Left colon (tissue), 2 donors: ENCODE measurements around the gene HCRT. TPM values are rescaled to one million over a fixed set of nuclear protein-coding genes. Genes with fewer than 3 reads are reported as not detected.
"Not testable (repeated sequence)": the region's sequence is repeated elsewhere in the genome, so short reads cannot be mapped to it uniquely, and the experiment has no call there.

Source experiments
- ATAC-seq: fragments of 200-7000 bp; cut with Tn5 transposase; one replicate; pipeline ENCODE4 v1.9.1; 2020; ENCODE audit warnings: mild to moderate bottlenecking, moderate library complexity
- DNase-seq, 2 donors: peaks; one replicate each; pipeline ENCODE4 v3.0.0-alpha.2; 2020
- intact Hi-C, 2 donors: fragments of 100-400 bp; cut with DNase I in 1 of 2; cut with micrococcal nuclease in 1 of 2; formaldehyde crosslinking; loops; one replicate each; pipeline versions ENCODE4 v1.11.2 to v1.14.0; 2022; cut with DNase I, micrococcal nuclease
- total RNA-seq, 2 donors: library from RNA; stranded (reverse); fragmentation: NEBNext Ultra II Directional; extraction: Animal tissue kit (Norgen Biotek cat#: 25700); gene quantifications; one replicate each; pipeline ENCODE4 v1.2.1, GENCODE V29; 2021
- donor health status: DM: no; HTN: no; CAD: no.
- donor health status: DM: yes; HTN: yes; CAD: no.

HCRT gene
- total RNA-seq, 2 donors from 2014 or later: not detected

- intact Hi-C loops: no loop called here
- DNase-seq (no peak), ATAC-seq (peak; percentile 32)
Observed at GRCh38 chr17:42163113-42163512, 22.1 kb downstream of the HCRT start.

- no peak for DNase-seq
- intact Hi-C loops: no loop called here
- ATAC-seq: no peak
Observed at GRCh38 chr17:42160531-42160910, 24.7 kb downstream of the HCRT start.

GRCh38 chr17:42159796-42160530 is 25.3 kb downstream of the HCRT start:
- ATAC-seq (no peak), DNase-seq (no peak)
- intact Hi-C loops: no loop called here

- intact Hi-C loops: no loop called here
- ATAC-seq (no peak), DNase-seq (no peak)
Observed at GRCh38 chr17:42155614-42156045, 29.6 kb downstream of the HCRT start.

- DNase-seq (no peak), ATAC-seq (peak; percentile 27)
- intact Hi-C loops: no loop called here
Observed at GRCh38 chr17:42153919-42154742, 31.1 kb downstream of the HCRT start.

- DNase-seq: no peak
- intact Hi-C loops: no loop called here
- ATAC-seq: no peak
Observed at GRCh38 chr17:42146911-42147607, 38.2 kb downstream of the HCRT start.

GRCh38 chr17:42143138-42143537 is 42.1 kb downstream of the HCRT start:
- peak; percentile 21 for ATAC-seq
- intact Hi-C loops, DNase-seq: not testable (repeated sequence)

GRCh38 chr17:42142371-42142896 is 42.8 kb downstream of the HCRT start:
- DNase-seq (no peak), ATAC-seq (no peak)
- intact Hi-C loops: no loop called here

GRCh38 chr17:42141382-42141781 is 43.9 kb downstream of the HCRT start:
- no peak for DNase-seq

GRCh38 chr17:42140690-42141089 is 44.6 kb downstream of the HCRT start:
- intact Hi-C loops, ATAC-seq, DNase-seq: not testable (repeated sequence)

More at GRCh38 chr17:42141382-42141781, 43.9 kb downstream of the HCRT start:
- intact Hi-C loops: no loop called here
- ATAC-seq: no peak

- DNase-seq (no peak), ATAC-seq (no peak)
- intact Hi-C loops: no loop called here
Observed at GRCh38 chr17:42138749-42139492, 46.3 kb downstream of the HCRT start.

GRCh38 chr17:42136654-42137051 is 48.6 kb downstream of the HCRT start:
- intact Hi-C loops: no loop called here
- DNase-seq (no peak), ATAC-seq (no peak)

GRCh38 chr17:42135664-42136653 is 49.3 kb downstream of the HCRT start:
- intact Hi-C loops: no loop called here
- DNase-seq: peak; percentile 87 to 93
- ATAC-seq: peak; percentile 84

- ATAC-seq: no peak
- DNase-seq: no peak
- intact Hi-C loops: no loop called here
Observed at GRCh38 chr17:42135151-42135550, 50.1 kb downstream of the HCRT start.
